GM18858 (cell line): Measurements from ENCODE around the gene GJB3.
"Not testable (repeated sequence)": the region's sequence is repeated elsewhere in the genome, so short reads cannot be mapped to it uniquely, and the experiment has no call there.

Source experiments
- ATAC-seq: cut with Tn5 transposase; IDR thresholded peaks from one replicate; pipeline ENCODE4 v1.9.1; 2021; ENCODE audit not compliant: unreplicated experiment

The GJB3 gene

DNA sequence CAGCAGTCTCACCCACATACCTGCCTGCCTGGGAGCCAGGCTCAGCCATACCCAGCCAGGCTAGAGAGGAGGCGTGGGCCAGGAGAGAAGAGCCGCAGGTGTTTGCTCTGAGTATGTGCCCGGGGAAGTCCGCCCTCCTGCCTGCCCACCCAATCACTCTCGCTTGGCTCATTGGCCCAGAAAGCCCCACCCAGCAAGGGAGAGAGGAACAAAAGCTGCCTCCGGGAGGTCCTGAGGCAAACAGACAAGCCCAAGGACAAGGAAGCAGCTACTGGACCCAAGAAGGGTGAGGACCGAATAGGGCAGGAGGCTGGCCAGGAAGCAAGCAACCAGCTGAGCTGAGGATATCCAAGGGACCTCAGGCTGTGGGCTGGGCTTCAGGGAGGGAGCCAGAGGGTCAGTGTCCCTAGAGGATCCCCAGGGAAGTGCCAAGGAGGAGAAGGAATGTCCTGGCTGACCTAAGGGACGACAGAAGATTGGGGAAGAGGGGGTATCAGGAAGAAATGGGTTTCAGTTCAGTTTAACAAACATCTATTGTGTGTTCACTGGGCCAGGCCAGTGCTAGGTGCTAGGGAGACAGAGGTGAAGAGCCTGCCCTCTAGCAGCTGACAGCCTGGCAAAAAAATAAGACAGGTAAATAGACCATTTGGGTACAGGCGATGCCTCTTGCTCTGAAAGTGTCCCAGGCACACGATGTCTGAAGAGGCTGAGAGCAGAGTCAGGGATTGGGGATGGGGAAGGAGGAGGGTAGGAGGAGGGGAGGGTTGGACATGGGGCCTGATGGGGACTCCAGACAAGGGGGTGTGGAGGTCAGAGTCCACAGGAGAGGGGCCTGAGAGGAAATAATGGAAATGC, 21.3 kb upstream of the GJB3 start, which contains the start of gene GJB4:
TSS of gene GJB4 (plus strand) at position 238 of the 855 bp plus-strand sequence. CDS start 1,515 bp downstream, outside the sequence.
- no peak for ATAC-seq

DNA sequence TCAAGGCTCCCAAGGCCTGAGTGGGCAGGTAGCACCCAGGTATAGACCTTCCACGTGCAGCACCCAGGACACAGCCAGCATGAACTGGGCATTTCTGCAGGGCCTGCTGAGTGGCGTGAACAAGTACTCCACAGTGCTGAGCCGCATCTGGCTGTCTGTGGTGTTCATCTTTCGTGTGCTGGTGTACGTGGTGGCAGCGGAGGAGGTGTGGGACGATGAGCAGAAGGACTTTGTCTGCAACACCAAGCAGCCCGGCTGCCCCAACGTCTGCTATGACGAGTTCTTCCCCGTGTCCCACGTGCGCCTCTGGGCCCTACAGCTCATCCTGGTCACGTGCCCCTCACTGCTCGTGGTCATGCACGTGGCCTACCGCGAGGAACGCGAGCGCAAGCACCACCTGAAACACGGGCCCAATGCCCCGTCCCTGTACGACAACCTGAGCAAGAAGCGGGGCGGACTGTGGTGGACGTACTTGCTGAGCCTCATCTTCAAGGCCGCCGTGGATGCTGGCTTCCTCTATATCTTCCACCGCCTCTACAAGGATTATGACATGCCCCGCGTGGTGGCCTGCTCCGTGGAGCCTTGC, 19.7 kb upstream of the GJB3 start:
- no peak for ATAC-seq

DNA sequence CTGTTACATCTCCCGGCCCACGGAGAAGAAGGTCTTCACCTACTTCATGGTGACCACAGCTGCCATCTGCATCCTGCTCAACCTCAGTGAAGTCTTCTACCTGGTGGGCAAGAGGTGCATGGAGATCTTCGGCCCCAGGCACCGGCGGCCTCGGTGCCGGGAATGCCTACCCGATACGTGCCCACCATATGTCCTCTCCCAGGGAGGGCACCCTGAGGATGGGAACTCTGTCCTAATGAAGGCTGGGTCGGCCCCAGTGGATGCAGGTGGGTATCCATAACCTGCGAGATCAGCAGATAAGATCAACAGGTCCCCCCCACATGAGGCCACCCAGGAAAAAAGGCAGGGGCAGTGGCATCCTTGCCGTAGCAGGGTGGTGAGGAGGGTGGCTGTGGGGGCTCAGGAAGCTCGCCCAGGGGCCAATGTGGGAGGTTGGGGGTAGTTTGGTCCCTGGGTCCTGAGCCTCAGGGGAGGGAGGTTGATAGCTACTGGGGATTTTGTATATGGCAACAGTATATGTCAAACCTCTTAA, 19.2 kb upstream of the GJB3 start:
- no peak for ATAC-seq

DNA sequence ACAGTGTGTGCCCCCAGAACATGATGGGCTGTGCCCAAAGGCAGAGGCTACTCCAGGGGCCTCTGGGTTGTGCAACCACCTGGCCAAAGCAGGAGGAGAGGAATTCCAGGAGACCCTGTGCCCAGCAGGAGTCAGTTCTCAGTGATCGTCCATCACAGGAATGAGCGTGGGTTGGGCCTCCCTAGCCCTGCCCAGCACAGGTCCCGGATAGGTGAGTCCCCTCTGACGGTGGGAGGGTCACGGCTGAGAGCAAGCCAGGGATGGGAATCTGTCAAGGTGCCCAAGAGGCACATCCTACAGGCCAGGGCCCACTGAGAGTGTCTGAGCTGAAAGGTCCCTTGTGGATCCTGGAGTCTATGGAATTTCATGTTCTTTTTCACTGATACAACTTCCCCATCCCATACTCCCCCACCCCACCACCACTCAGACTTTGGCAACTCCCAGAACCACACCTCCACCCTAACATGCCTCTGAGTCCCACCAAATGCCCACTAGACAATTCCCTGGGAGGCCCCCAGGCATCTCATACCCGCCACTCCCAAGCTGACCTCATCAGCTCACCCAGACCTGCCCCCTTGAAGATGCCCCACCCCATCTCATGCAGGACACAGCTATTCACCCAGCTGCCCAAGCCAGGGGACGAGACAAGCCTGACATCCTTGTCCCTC, 18.4 kb upstream of the GJB3 start:
- no peak for ATAC-seq

DNA sequence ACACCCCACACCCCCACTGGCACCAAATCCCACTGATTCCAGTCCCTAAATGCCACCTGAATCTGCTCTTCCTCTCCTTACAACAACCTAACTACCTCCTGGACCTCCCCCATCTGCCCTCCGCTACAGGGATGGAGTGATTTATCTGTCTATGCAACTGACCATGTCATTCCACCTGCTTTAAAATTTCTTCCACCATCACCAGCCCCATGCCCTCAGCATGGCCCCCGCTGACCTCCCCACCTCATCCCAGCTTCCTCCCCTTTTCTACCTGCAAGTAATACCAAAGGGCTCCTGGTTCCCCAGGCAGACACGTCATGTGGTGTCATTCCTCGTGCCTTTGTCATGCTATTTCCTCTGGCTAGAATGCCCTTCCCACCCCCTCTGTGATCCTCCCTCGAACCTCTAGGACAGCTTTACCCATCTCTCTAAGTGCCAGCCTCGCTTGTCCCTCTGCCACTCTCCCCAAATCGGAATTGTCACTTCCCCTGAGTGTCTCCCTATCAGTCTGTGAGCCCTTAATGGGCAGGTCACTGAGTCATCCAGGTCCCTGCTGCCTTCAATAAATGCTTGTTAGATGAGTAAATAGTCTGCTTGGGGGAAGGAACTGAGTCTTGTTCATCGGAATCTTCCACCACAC, 17.8 kb upstream of the GJB3 start:
- ATAC-seq = no peak

DNA sequence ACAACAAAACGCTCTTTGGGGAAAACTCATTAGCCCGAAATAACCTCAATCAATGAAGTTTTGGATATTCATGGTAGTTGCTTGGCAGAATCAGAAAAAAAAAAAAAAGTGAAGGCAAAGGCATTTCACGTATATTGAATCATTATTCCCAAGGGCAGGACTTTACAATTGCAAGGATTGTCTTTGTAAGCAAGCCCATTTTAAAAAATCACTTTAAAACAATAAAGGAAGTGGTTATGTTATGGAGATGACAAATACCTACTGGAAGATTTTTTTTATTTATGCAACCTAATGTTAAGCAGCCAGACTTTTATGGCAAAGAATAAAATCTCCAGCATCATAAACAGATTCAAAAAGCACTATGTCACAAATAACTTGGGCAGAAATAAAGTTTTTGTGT, 12.2 kb upstream of the GJB3 start:
- ATAC-seq = no peak

DNA sequence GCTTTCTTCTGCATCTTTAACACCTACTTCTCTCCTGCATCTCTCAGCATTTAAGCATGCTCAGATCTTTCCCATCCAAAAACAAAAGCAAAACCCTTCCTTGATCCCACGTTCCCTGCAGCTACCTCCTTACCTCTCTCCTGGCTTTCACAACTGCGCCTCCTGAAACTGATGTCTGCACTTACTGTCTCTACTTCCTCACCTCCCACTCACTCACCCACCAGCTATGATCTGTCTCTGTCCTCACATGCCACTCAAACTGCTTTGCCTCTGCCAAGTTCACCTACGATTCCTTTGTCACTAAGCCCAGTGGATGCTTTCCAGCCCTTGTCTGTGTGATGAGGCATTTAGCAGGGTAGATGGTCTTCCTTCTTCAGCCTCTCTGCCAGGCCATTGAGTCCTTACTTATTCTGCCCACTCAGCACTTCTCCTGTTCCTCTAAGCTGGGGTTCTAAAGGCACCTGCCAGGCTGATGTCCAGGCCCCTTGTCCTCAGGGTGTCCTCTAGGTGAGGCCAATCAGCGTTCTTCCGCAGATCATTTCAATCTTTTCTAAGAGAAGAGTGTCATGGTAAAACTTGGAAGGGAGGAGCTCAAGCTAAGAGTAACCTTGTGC, 10.0 kb upstream of the GJB3 start:
- ATAC-seq = no peak

DNA sequence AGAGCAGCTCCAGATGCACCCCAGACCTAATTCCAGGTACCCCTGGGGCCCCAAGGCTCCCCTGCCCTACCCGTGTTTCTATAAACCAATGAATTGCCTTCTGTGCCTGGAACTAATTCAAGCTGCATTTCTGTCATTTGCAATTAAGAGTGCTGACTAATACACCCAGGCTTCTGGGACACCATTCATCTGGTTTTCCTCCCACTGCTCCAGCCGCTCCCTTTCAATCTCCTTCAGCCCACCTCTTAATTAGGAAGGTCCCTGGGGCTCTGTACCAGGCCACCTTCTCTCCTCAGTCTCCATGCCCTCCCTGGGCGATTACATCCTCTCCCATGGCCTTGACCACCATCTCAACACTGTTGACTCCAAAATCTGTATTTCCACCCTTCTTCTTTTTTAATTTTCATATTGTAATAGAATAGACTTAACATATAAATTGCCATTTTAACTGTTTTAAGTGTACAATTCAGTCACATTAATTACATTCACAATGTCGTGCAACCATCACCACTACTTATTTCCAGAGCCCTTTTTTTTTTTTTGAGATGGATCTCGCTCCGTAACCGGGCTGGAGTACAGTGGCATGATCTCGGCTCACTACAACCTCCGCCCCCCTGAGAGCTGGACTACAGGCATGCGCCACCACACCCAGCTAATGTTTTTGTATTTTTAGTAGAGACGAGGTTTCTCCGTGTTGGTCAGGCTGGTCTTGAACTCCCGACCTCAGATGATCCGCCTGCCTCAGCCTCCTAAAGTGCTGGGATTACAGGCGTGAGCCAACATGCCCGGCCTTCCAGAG, 9.2 kb upstream of the GJB3 start:
- no peak for ATAC-seq

DNA sequence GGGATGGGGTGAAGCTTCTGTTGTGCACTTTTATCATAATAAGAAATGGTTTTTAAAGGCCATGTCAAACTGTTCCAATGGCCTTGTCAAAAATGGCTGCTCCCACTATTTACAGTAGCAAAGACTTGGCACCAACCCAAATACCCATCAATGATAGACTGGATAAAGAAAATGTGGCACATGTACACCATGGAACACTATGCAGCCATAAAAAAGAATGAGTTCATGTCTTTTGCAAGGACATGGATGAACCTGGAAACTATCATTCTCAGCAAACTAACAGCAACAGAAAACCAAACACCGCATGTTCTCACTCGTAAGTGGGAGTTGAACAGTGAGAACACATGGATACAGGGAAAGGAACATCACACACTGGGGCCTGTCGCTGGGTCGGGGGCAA, 7.9 kb upstream of the GJB3 start:
- not testable (repeated sequence) for ATAC-seq

DNA sequence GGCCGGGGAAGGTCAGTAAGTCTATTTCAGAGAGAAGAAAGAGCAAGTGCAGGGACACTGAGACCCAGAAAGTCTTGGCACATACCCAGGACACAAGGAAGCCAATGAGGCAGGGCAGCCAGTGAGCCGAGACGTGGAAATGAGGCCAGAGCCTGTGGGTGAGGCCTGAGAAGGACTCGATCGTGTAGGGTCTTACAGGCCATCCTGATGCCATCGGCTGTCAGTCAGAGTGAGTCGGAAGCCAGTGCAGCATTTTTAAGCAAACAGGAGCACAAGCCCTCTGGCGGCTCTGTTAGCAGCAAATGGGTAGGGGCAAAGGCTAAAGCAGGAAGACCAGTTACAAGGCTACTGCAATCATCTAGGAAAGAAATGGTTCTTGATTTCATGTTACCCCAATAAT, 6.1 kb upstream of the GJB3 start:
- ATAC-seq = no peak

DNA sequence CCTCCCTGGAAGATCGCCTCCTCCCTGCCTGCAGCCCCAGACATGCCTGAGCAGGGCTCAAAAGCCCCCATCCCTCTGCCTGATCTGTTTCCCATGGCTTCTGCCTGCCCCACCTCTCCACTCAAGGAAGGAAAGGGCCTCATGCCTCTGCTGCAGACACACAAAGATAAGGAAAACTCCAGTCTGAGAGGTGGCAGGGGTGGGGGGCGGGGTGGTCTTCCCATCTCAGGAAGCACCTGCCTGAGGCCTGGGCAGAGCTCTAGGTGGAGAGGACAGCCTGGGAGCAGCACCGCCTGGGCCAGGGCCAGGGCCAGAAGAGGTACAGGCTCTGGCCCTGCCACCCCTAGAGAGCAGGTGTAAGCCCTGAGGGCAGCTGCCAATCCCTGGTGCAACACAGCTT, 4.1 kb upstream of the GJB3 start:
- ATAC-seq = no peak

DNA sequence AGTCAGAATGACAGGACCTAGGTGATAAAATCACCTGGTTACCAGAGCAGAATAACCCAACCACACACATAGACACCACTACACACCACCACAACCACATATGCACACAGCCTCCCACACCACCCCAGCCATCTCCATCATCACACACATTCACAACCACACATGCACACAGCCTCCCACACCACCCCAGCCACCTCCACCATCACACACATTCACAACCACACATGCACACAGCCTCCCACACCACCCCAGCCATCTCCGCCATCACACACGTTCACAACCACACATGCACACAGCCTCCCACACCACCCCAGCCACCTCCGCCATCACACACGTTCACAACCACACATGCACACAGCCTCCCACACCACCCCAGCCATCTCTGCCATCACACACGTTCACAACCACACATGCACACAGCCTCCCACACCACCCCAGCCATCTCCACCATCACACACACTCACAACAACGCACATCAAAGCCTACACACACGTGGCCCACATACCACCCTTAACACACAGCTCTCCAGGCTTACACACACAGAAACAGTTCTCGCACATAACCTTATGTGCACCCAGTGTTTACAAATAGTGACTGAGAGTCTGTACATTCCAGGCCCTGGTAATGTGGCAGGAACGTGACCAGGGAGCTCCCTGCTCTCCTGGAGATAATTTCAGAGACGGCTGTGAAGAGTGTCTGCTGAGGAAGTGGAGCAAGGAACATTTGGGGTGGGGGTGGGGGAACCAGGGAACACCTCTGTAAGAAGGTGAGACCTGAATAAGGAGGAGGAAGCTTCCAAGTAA, 3.3 kb upstream of the GJB3 start:
- no peak for ATAC-seq

DNA sequence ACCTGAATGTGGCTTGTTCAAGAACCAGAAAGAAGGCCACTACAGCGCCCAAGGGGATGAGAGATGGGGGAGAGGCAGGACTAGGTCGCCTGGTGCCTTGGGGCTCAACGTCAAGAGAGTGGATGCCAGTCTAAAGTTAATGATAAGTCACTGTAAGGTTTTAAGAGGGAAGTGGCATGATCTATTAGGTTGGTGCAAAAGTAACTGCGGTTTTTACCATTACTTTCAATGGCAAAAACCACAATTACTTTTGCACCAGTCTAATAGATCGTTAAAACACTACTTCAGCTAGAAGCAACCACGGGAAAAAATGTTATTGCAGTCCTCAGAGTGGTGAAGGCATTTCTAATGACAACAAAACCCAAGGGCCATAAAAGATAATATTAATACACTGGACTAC, 2.6 kb upstream of the GJB3 start:
- ATAC-seq = no peak

DNA sequence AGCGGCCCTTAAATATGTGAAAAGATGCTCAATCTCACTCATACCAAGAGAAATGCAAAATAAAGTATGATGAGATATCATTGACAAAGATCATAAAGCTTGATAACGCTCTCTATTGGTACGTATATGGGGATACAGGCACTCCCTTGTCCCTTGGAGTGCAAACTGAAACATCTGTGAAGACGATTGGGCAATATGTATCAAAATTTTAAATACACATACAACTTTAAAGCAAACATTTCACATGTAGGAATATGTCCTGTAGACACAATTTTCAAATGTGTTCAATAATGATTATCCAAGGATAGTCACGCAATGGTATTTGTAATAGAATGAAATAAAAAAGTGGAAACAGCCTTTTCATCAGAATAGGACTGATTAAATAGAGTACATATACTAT, 2.0 kb upstream of the GJB3 start:
- ATAC-seq = no peak

DNA sequence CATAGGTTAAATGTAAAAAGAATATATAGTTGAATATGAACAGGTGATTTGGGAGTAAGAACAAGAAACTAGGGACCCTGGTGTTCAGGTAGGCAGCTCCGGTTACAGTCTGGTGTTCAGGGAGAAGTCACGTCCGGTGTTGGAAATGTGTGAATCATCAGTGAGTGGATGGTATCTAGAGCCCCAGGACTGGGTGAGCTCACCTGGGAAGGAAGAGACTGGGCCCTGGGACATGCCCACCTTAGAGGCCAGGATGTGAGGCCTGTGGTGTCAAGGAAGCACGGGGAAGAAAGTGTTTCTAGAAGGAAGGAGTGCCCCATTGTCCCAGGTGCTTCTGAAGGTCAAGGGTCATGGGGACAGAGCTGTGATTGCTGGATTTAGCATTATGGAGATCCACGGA, 1.5 kb upstream of the GJB3 start:
- ATAC-seq = no peak

DNA sequence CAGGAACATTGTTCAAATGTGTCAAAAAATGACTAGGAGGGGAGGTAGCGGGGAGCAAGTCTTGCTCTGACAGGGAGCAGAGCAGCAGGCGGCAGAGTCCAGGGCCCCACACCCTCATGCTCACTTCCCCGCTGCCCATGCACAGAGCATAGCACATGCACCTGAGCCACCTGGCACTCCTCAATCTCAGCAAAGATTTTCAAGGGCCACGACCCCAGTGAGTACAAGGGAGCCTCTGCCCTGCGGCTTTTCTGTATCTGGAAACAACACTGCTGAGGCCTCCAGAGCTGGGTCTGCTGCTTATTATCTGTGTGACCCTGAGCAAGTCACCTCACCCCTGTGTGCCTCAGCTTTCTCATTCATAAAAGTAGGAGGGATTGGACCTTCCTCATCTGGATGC, 1.1 kb upstream of the GJB3 start:
- no peak for ATAC-seq

DNA sequence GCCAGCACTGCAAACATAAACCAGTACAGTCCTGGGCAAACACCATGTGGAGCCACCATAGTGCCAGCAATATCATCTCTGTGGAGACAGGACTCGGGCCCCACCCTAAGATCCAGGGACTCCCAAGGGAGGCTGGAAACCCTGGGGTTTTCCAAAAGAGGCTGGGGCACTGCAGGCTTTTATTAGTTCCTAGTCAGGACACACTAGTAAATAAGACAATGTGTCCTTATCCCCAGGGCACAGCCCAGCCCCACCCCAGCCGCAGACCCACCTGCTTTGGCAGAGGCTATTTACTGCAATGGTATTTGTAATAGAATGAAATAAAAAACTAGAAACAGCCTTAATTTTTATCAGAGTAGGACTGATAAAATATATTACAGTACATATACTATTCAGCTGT, 486 bp upstream of the GJB3 start:
- ATAC-seq = no peak

DNA sequence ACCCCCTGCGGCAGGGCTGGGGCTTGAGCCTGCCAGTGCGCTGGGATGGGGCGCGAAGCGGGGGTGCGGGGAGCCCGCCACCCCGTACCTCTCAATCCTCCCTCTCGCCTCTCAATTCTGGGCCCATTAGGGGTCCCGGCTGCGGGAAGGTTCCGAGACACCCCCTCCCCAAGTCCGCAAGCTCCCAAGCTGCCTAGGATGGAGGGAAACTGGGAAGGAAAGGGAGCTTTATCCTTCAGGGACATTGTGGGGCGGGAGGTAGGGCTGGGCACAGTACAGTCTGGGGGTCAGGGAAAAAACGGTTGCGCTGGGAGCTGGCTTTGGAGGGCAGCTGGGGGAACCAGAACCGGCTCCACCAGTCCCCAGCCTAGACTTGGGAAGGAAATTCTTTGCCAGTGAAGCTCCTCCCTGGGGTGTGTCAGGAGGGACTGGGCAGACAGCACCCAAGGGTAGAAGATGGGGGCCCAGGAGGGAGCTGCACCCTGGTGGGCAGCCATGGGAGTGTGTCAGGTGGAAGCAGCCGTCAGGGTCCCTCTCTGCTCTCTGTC, 904 bp downstream of the GJB3 start:
- no peak for ATAC-seq

DNA sequence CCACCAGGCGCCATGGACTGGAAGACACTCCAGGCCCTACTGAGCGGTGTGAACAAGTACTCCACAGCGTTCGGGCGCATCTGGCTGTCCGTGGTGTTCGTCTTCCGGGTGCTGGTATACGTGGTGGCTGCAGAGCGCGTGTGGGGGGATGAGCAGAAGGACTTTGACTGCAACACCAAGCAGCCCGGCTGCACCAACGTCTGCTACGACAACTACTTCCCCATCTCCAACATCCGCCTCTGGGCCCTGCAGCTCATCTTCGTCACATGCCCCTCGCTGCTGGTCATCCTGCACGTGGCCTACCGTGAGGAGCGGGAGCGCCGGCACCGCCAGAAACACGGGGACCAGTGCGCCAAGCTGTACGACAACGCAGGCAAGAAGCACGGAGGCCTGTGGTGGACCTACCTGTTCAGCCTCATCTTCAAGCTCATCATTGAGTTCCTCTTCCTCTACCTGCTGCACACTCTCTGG, 3.8 kb downstream of the GJB3 start:
- ATAC-seq = no peak
